Stomach (tissue), 4 donors: ENCODE results near the gene HAUS6.

Source experiments
- CTCF ChIP-seq, 7 experiments: fragments of 450-650 bp in 4 of 7; fragments of 200-600 bp in 3 of 7; sonication (generic) in 3 of 7; IDR thresholded peaks; one replicate each; pipeline ENCODE4 v1.5.1; 2016 to 2019; ENCODE audit warnings: antibody characterized with exemption in 7 of 7, control low read depth in 2 of 7, mild to moderate bottlenecking in 1 of 7
- POLR2A ChIP-seq, 4 donors: fragments of 450-650 bp; IDR thresholded peaks; one replicate each; pipeline ENCODE4 v1.6.1; 2016; ENCODE audit warnings: antibody characterized with exemption in 4 of 4, control low read depth in 2 of 4, mild to moderate bottlenecking in 1 of 4, moderate library complexity in 1 of 4

GRCh38 chr9:19028835-19029451, 73.8 kb downstream of the HAUS6 start:
- TF ChIP-seq POLR2A (IDR thresholded peaks at IDR 0.05): no peak
- peak in 5 of 7 experiments; percentile 51 to 72 (median 68) for TF ChIP-seq CTCF (IDR thresholded peaks at IDR 0.05)
